Measurements from ENCODE around the gene DPAGT1.
A peak's percentile ranks its signal among the peaks of the same experiment; 100 is the strongest.
"Not testable (repeated sequence)": the region's sequence is repeated elsewhere in the genome, so short reads cannot be mapped to it uniquely, and the experiment has no call there.

The DPAGT1 gene

GRCh38 chr11:119093942-119094815 lies 7.5 kb downstream of the DPAGT1 start:
- peak; percentile 50 for DNase-seq

- no peak for DNase-seq
Measured at GRCh38 chr11:119092880-119093842, 8.5 kb downstream of the DPAGT1 start.

GRCh38 chr11:119091966-119092879 lies 9.4 kb downstream of the DPAGT1 start:
- DNase-seq = no peak

DNA sequence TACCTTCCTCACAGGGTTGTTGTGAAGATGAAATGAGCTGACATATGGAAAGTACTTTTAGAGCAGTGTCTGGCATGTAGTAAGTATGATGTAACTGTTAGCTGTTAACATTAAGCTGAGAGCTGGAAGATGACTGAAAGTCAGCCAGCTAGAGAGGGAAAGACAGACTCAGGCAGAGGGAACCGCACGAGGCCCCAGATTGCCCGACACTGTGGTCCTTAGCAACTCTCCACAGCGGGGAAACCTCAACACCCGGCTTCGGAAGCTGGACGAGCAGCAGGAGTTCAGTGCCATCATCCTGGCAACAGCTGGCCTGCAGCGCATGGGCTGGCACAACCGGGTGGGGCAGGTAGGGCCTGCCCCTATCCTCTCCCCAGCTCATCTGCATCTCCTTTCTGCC lies 10.5 kb downstream of the DPAGT1 start:
- no peak for DNase-seq

DNA sequence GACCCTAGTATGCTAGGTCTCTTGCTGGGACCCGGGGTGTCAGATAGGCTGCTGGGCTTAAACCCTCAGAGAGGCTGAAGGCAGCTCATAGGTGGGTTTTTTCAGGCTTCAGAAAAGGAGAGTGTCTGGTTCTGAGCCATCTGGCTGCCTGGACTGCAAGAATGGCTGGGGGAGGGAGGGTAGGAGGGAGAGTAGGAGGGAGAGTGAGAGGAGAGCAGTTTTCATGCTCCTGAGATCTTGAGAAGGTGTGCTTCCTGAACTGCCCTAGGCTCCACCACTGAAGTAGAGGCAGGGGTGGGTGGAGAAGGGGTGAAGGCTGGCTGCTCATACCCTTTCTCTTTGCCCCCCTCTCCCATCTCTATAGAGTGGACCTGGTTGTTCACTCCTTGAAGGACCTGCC lies 12.3 kb downstream of the DPAGT1 start:
- no peak for DNase-seq

- DNase-seq = no peak
Measured at GRCh38 chr11:119088406-119088805, 13.2 kb downstream of the DPAGT1 start.

GRCh38 chr11:119087747-119088241 lies 13.9 kb downstream of the DPAGT1 start:
- no peak for DNase-seq

DNA sequence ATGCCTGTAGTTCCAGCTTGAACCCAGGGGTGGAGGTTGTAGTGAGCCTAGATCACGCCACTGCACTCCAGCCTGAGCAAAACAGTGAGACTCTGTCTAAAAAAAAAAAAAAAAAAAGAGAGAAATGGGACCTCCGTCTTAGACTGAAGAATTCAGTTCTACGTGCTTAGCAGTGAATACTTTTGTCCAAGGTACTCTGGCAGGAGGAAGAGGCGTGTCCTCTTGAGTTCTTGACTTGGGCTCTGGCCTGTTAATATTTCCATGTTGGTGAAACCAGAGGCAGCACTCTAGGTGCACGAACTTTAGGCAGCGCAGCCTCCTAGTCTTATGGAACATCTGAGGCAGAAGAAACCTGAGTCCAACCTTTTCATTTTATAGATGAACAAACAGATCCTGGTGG lies 14.5 kb downstream of the DPAGT1 start:
- DNase-seq = no peak

- DNase-seq = no peak
Measured at GRCh38 chr11:119085437-119085847, 16.2 kb downstream of the DPAGT1 start.

GRCh38 chr11:119084663-119085436 lies 16.8 kb downstream of the DPAGT1 start, which contains the start of gene HMBS:
Gene HMBS, plus strand, starts transcription at chr11:119084881. Its CDS starts 153 bp downstream, at chr11:119085034.
- DNase-seq = peak; percentile 94

- DNase-seq = no peak
Measured at GRCh38 chr11:119081682-119082260, 19.9 kb downstream of the DPAGT1 start.

- DNase-seq = no peak
Measured at GRCh38 chr11:119078675-119079420, 22.8 kb downstream of the DPAGT1 start.

- DNase-seq = no peak
Measured at GRCh38 chr11:119077839-119078238, 23.8 kb downstream of the DPAGT1 start.

DNA sequence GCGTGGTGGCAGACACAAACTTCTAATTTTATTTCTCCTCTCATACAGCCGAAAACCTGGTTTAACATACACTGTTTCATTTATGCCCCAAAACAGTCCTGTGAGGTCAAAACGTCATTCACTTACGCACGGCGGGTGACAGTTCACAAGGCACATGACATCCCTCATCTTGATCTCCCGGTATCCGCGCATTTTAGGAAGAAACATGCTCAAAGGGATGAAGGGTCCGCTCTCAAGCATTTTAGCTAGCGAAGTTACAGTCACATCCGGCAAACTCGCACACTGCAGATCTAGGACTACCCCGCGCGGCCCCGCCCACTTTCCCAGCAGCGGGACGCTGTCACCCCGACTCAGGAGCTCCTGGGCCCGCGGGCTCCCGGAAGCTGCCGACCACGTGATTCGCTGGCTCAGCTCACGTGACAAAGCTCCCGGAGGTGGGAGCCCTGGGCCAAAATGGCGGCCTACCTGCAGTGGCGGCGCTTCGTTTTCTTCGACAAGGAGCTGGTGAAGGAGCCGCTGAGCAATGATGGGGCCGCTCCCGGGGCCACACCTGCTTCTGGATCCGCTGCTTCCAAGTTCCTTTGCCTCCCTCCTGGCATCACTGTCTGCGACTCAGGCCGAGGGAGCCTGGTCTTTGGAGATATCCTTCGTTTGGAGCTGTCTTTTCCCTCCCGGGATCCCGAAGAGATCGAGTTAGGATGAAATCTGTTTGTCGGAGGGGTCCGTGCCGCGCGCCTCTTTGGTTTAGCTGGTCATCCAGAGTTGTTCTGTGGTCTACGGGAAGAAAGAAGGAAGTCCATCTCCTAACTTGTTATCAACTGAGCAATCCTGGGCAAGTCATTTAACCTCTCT lies 34.1 kb downstream of the DPAGT1 start, which contains the start of gene VPS11:
VPS11 (plus strand) TSS at position 448 of the 852 bp plus-strand sequence; CDS start at position 454, 6 bp downstream.
- DNase-seq = peak; percentile 97

- peak; percentile 69 for DNase-seq
Measured at GRCh38 chr11:119065369-119065768, 36.3 kb downstream of the DPAGT1 start.

- no peak for DNase-seq
Measured at GRCh38 chr11:119062779-119063178, 38.9 kb downstream of the DPAGT1 start.

- no peak for DNase-seq
Measured at GRCh38 chr11:119061256-119061655, 40.4 kb downstream of the DPAGT1 start.

GRCh38 chr11:119059128-119059527 lies 42.5 kb downstream of the DPAGT1 start:
- not testable (repeated sequence) for DNase-seq
